ENCODE data around the gene GBA3.

Gene GBA3

DNA sequence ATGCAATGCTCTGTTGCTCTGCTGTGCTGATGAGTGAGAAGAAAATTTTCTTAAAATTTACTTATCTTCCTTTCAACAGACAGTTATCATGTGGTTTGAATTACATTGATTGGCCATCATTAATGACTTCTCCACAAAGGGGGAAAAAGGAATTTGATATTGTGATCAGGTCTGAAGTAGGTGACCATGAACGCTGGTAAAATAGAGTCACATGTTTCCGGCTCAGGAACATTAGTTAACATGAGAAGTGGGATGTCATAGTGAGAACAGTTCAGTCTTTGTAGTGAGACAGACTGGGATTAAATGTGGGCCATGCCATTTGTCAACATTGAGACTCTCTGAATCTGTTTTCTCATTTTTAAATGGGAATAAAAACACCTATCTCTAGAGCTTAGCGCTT, 50.6 kb downstream of the GBA3 start:
- Histone ChIP-seq H3K79me2 (ENCODE audit: insufficient read depth, low read length) (no peaks in the 10 kb centered on the region), H4K20me1 (ENCODE audit: low read depth, low read length) (no peaks in the 10 kb centered on the region), H3K9me2 (replicated peaks; ENCODE audit: insufficient read depth, low read length) (no peaks in the 10 kb centered on the region), H3K27me3 (ENCODE audit: low read length) (no peaks in the 10 kb centered on the region), H3K9ac (ENCODE audit: low read length) (no peak overlapping the region), H3K4me2 (ENCODE audit: low read depth, low read length, poor library complexity, severe bottlenecking) (no peak overlapping the region), H3K9me3 (ENCODE audit: insufficient read depth, low read length) (no peaks in the 10 kb centered on the region), H2AFZ (ENCODE audit: low read depth, low read length, severe bottlenecking) (no peak overlapping the region), H3F3A (ENCODE audit: insufficient read depth) (no peaks in the 10 kb centered on the region), H3K27ac (ENCODE audit: low read depth, low read length) (no peak overlapping the region), H3K36me3 (ENCODE audit: low read length) (no peaks in the 10 kb centered on the region), H3K4me3 (ENCODE audit: insufficient read depth, low read length, poor library complexity, severe bottlenecking) (no peak overlapping the region)
- TF ChIP-seq, protein P1, sequence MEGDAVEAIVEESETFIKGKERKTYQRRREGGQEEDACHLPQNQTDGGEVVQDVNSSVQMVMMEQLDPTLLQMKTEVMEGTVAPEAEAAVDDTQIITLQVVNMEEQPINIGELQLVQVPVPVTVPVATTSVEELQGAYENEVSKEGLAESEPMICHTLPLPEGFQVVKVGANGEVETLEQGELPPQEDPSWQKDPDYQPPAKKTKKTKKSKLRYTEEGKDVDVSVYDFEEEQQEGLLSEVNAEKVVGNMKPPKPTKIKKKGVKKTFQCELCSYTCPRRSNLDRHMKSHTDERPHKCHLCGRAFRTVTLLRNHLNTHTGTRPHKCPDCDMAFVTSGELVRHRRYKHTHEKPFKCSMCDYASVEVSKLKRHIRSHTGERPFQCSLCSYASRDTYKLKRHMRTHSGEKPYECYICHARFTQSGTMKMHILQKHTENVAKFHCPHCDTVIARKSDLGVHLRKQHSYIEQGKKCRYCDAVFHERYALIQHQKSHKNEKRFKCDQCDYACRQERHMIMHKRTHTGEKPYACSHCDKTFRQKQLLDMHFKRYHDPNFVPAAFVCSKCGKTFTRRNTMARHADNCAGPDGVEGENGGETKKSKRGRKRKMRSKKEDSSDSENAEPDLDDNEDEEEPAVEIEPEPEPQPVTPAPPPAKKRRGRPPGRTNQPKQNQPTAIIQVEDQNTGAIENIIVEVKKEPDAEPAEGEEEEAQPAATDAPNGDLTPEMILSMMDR (IDR thresholded peaks at IDR 0.05; ENCODE audit: insufficient read depth, low read length, poor library complexity, severe bottlenecking), result no peak
- TF ChIP-seq EZH2phosphoT487 (conservative IDR thresholded peaks at IDR 0.05; ENCODE audit: low read length), result no peak

DNA sequence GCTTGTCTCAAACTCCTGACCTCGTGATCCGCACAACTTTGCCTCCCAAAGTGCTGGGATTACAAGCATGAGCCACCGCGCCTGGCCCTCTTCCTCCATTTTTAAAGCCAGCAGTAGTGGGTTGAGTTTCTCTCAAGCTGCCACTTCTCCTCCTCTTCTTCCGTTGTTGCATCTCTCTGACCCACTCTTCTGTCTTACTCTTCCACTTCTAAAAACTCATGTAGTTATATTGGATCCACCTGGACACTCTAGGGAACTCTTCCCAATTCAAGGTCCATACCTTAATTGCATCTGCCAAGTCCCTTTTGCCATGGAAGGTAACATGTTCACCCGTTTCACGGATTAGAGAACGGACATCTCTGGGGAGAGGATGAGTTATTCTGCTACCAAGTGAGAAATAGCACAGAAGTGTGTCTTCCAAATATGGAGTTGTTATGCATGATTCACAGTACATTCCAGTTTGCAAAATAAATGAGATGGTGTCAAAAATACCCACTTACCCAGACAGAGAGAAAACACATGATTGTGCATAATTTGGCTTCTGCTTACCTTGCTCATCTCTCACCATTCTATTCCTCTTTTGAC, 51.8 kb downstream of the GBA3 start:
- no peak overlapping the region for H3K27ac ChIP-seq (ENCODE audit: low read depth, low read length)
- no peak overlapping the region for H3K4me3 ChIP-seq (ENCODE audit: insufficient read depth, low read length, poor library complexity, severe bottlenecking)
- H3K79me2 ChIP-seq (ENCODE audit: insufficient read depth, low read length), result no peaks in the 10 kb centered on the region
- H3K4me2 ChIP-seq (ENCODE audit: low read depth, low read length, poor library complexity, severe bottlenecking), result no peak overlapping the region
- no peak overlapping the region for H2AFZ ChIP-seq (ENCODE audit: low read depth, low read length, severe bottlenecking)
- H3F3A ChIP-seq (ENCODE audit: insufficient read depth), result no peaks in the 10 kb centered on the region
- H3K9me3 ChIP-seq (ENCODE audit: insufficient read depth, low read length), result no peaks in the 10 kb centered on the region
- TF ChIP-seq EZH2phosphoT487 (conservative IDR thresholded peaks at IDR 0.05; ENCODE audit: low read length), result no peak
- TF ChIP-seq, protein P1 (IDR thresholded peaks at IDR 0.05; ENCODE audit: insufficient read depth, low read length, poor library complexity, severe bottlenecking), result no peak
- no peaks in the 10 kb centered on the region for H3K36me3 ChIP-seq (ENCODE audit: low read length)
- H4K20me1 ChIP-seq (ENCODE audit: low read depth, low read length), result no peaks in the 10 kb centered on the region
- no peaks in the 10 kb centered on the region for H3K9me2 ChIP-seq (replicated peaks; ENCODE audit: insufficient read depth, low read length)
- no peak overlapping the region for H3K9ac ChIP-seq (ENCODE audit: low read length)
- no peaks in the 10 kb centered on the region for H3K27me3 ChIP-seq (ENCODE audit: low read length)

DNA sequence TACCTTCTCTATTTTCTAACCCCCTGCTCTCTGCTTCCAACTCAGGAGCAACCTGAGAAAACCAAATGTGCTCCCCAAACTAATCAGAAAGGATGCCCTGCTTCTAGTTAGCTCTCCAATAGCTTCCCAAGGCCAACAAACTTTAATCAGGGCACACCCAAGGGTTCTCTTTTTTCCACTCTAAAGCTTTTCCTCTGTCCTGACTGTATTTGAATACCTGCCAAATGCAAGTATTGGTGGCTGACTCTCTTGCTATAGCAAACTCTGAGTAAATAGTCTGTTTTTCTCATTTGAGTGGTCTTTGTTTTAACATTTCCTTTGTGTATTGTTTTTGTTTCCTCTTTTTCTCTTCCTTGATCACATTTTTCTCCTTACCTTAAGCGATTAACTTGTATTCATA, 52.5 kb downstream of the GBA3 start:
- no peak overlapping the region for H3K9ac ChIP-seq (ENCODE audit: low read length)
- H3K79me2 ChIP-seq (ENCODE audit: insufficient read depth, low read length), result no peaks in the 10 kb centered on the region
- H3F3A ChIP-seq (ENCODE audit: insufficient read depth), result no peaks in the 10 kb centered on the region
- H3K9me2 ChIP-seq (replicated peaks; ENCODE audit: insufficient read depth, low read length), result no peaks in the 10 kb centered on the region
- no peak for TF ChIP-seq EZH2phosphoT487 (conservative IDR thresholded peaks at IDR 0.05; ENCODE audit: low read length)
- TF ChIP-seq, protein P1 (IDR thresholded peaks at IDR 0.05; ENCODE audit: insufficient read depth, low read length, poor library complexity, severe bottlenecking), result no peak
- H4K20me1 ChIP-seq (ENCODE audit: low read depth, low read length), result no peaks in the 10 kb centered on the region
- no peaks in the 10 kb centered on the region for H3K36me3 ChIP-seq (ENCODE audit: low read length)
- H3K9me3 ChIP-seq (ENCODE audit: insufficient read depth, low read length), result no peaks in the 10 kb centered on the region
- no peak overlapping the region for H3K4me3 ChIP-seq (ENCODE audit: insufficient read depth, low read length, poor library complexity, severe bottlenecking)
- no peak overlapping the region for H2AFZ ChIP-seq (ENCODE audit: low read depth, low read length, severe bottlenecking)
- H3K27me3 ChIP-seq (ENCODE audit: low read length), result no peaks in the 10 kb centered on the region
- H3K27ac ChIP-seq (ENCODE audit: low read depth, low read length), result no peak overlapping the region
- H3K4me2 ChIP-seq (ENCODE audit: low read depth, low read length, poor library complexity, severe bottlenecking), result no peak overlapping the region
